ENCODE results near the gene OPRL1. TPM values are rescaled to one million over a fixed set of nuclear protein-coding genes. Genes with fewer than 3 reads are reported as not detected.

The OPRL1 gene
- 1.0 to 1.7 TPM (median 1.2 TPM) in 5 replicates for total RNA-seq (2022; extraction: Qiagen RNA extraction)

GRCh38 chr20:64080013-64080812 lies at the start of gene OPRL1:
Gene OPRL1 (plus strand): TSS chr20:64080082. CDS start chr20:64092721, 12,639 bp downstream.

GRCh38 chr20:64035933-64036345 lies 43.9 kb upstream of the OPRL1 start, which contains the start of gene C20orf204:
Gene C20orf204 (plus strand): TSS chr20:64036182. CDS start chr20:64036324, 142 bp downstream.

GRCh38 chr20:64049060-64049877 lies 30.6 kb upstream of the OPRL1 start, which contains the start of gene SOX18:
Gene SOX18 (minus strand): TSS chr20:64049639. CDS start chr20:64049516, 123 bp downstream.

GRCh38 chr20:64062596-64063388 lies 17.1 kb upstream of the OPRL1 start, which contains the start of gene TCEA2:
Gene TCEA2 (plus strand): TSS chr20:64063198. CDS start chr20:64063313, 115 bp downstream.

GRCh38 chr20:64079273-64080012 lies 439 bp upstream of the OPRL1 start, which contains the start of gene RGS19:
Gene RGS19 (minus strand): TSS chr20:64079518. CDS start chr20:64076886, 2,632 bp downstream.

GRCh38 chr20:64083804-64084684 lies 4.2 kb downstream of the OPRL1 start, which contains the start of gene LKAAEAR1:
Gene LKAAEAR1 (minus strand): TSS chr20:64084398. CDS start chr20:64084219, 179 bp downstream.

GRCh38 chr20:64106981-64107735 lies 27.3 kb downstream of the OPRL1 start, which contains the start of gene NPBWR2:
Gene NPBWR2 (minus strand): TSS chr20:64107565. CDS start chr20:64106831, 734 bp downstream.

Other genes with a start within 250 kb of the OPRL1 start
- 0.71 to 1.0 TPM (median 0.81 TPM) in 5 replicates for gene ZBTB46, start 248.8 kb upstream of the OPRL1 start, total RNA-seq (2022; extraction: Qiagen RNA extraction)
- 0.08 to 0.13 TPM in 2 of 5 replicates, not detected in the others for gene ABHD16B, start 218.6 kb upstream of the OPRL1 start, total RNA-seq (2022; extraction: Qiagen RNA extraction)
- gene TPD52L2, start 214.8 kb upstream of the OPRL1 start, total RNA-seq (2022; extraction: Qiagen RNA extraction) = 131 to 146 TPM (median 133 TPM) in 5 replicates
- 27.2 to 30.6 TPM (median 28.7 TPM) in 5 replicates for gene DNAJC5, start 185.0 kb upstream of the OPRL1 start, total RNA-seq (2022; extraction: Qiagen RNA extraction)
- 25.7 to 34.2 TPM (median 31.7 TPM) in 5 replicates for gene UCKL1, start 123.7 kb upstream of the OPRL1 start, total RNA-seq (2022; extraction: Qiagen RNA extraction)
- gene ZNF512B, start 110.2 kb upstream of the OPRL1 start, total RNA-seq (2022; extraction: Qiagen RNA extraction) = 10.4 to 12.9 TPM (median 12.1 TPM) in 5 replicates
- not detected in 5 replicates for gene SAMD10, start 100.4 kb upstream of the OPRL1 start, total RNA-seq (2022; extraction: Qiagen RNA extraction)
- gene PRPF6, start 99.0 kb upstream of the OPRL1 start, total RNA-seq (2022; extraction: Qiagen RNA extraction) = 49.4 to 62.8 TPM (median 53.2 TPM) in 5 replicates
- 0.23 to 0.52 TPM (median 0.32 TPM) in 5 replicates for gene C20orf204, start 43.9 kb upstream of the OPRL1 start, total RNA-seq (2022; extraction: Qiagen RNA extraction)
- gene SOX18, start 30.4 kb upstream of the OPRL1 start, total RNA-seq (2022; extraction: Qiagen RNA extraction) = 1.3 to 2.7 TPM (median 2.3 TPM) in 5 replicates
- 26.0 to 48.5 TPM (median 44.8 TPM) in 5 replicates for gene TCEA2, start 16.9 kb upstream of the OPRL1 start, total RNA-seq (2022; extraction: Qiagen RNA extraction)
- 29.7 to 38.9 TPM (median 36.5 TPM) in 5 replicates for gene RGS19, start 564 bp upstream of the OPRL1 start, total RNA-seq (2022; extraction: Qiagen RNA extraction)
- 0.48 to 2.2 TPM (median 1.8 TPM) in 5 replicates for gene LKAAEAR1, start 4.3 kb downstream of the OPRL1 start, total RNA-seq (2022; extraction: Qiagen RNA extraction)
- gene NPBWR2, start 27.5 kb downstream of the OPRL1 start, total RNA-seq (2022; extraction: Qiagen RNA extraction) = not detected in 5 replicates
- 0.08 to 0.35 TPM (median 0.15 TPM) in 5 replicates for gene MYT1, start 84.4 kb downstream of the OPRL1 start, total RNA-seq (2022; extraction: Qiagen RNA extraction)
- gene PCMTD2, start 175.7 kb downstream of the OPRL1 start, total RNA-seq (2022; extraction: Qiagen RNA extraction) = 8.6 to 13.4 TPM (median 12.1 TPM) in 5 replicates